GDM1 (cell line): ENCODE results near the gene PTPRN2.
"Not testable (repeated sequence)": the region's sequence is repeated elsewhere in the genome, so short reads cannot be mapped to it uniquely, and the experiment has no call there.

Source experiments
- DNase-seq: peaks from one replicate; lab custom pipeline; 2025; lab: John Stamatoyannopoulos, UW

Gene PTPRN2

DNA sequence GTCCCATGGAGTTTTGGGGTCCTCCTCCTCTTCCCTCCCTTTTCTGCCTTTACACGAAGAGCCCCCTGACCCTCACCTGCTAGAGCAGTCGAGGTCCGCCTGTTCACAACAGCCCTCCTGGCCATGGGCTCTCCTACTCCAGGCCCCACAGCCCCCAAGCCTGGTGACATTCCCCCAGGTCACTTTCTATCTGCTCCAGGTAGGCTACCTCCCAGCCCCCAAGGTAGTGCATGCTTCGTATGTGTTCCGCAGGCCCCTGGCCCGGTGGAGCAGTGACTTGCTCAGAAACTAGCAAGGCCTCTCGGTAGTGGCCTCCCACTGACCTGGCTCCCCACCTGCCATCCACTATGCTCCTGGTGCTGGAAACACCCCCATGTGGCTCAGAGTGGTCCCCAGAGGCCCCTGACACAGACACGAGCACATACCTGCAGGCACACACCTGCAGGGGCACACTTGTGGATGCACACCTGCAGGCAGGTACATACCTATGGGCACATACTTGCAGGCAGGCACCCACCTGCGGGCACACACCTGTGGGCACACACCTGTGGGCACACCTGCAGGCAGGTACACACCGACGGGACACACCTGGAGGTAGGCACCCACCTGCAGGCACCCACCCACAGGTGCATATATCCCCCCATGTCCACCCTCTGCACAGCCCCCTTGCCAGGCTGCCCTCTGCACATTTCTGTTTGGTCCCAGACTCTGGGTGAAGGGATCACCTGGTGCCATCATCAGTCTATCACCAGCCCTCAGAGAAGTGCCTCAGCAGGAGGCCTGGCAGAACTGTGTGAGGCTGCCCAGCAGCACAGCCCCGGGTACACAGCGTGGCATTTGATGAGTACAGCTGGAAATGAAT lies 322.5 kb downstream of the PTPRN2 start:
- DNase-seq: no peak

DNA sequence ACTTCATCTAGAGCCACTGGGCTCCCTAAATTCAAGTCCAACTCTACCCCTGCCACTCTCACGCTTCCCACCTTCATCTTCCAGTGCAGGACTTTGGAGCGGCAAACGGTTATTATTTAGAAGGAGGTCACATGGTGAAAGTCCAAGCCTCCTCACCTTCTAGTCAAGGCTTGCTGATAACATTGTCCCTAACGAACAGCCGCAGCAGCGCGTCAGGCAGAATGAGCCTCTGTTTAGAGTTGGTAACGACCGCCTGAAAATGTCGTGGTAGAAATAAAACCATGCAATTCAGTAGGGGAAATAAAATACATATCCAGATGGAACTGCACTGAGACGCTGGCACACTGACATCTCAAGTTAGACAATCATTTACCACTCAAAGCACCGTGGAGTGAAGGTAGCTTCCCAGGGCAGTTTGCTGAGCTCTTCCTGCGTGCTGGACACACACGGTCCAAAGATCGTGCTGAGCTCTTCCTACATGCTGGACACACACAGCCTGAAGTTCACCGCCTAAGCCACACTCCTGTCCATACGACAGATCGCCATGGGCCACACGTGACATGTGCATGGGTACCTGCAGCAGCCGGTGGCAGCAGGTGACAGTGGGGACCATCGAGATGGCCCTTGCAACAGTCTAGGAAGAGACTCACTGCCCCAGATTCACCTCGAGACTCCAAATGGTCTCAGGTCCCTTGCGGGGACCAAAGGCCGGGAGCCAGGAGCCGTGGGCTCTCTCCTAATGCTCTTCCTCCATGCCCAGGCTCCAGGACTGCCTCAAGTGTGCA lies 323.5 kb downstream of the PTPRN2 start:
- DNase-seq: no peak

DNA sequence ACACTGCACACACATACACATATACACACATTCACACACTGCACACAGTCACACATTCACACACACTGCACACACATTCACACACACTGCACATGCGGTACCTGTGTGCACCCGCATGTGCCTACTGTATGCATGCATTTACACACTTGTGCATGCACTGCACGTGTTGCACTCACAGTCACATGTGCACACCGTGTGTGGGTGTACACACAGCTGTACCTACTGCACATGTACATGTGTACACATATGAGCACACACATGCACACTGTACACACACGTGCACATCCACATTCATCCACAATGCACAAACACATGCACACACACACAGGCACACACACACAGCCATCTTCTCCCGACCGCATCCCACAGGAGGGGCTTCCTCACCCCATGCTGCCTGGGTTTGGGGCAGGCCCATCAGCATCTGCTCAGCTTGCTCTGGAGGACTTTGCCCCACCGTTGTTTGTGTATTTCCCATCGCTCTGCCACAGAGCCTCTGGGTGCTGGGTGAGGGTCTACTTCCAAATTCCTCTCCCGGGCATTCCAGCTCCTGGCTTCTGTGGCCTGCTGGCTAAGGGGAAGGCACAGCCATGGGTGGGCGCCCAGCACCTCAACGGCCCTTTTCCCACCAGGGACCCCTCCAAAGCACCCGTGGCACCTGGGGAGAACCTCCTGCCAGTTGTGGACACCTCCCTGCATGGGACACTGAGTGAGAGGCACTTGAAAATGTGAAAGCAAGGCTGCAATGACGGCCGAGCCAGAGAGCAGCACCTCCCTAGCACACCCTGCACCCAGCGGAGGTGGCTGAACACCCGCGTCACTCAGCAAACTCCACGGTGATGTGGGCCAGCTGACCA lies 324.3 kb downstream of the PTPRN2 start:
- DNase-seq: no peak

DNA sequence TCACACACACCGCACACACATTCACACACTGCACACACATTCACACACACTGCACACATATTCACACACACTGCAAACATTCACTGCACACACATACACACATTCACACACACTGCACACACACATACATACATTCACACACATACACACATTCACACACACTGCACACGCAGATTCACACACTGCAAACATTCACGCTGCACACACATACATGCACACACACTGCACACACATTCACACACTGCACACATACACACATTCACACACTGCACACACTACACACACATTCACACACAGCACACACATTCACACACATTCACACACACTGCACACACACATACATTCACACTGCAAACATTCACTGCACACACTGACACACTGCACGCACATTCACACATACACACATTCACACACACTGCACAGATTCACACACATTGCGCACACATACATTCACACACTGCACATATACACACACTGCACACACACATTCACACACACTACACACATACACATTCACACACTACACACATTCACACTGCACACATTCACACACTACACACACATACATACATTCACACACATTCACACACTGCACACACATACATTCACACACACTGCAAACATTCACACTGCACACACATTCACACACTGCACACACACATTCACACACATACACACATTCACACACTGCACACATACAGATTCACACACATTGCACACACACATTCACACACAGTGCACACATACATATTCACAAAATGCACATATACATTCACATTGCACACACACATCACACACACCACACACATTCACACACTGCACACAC lies 325.1 kb downstream of the PTPRN2 start:
- no peak for DNase-seq

DNA sequence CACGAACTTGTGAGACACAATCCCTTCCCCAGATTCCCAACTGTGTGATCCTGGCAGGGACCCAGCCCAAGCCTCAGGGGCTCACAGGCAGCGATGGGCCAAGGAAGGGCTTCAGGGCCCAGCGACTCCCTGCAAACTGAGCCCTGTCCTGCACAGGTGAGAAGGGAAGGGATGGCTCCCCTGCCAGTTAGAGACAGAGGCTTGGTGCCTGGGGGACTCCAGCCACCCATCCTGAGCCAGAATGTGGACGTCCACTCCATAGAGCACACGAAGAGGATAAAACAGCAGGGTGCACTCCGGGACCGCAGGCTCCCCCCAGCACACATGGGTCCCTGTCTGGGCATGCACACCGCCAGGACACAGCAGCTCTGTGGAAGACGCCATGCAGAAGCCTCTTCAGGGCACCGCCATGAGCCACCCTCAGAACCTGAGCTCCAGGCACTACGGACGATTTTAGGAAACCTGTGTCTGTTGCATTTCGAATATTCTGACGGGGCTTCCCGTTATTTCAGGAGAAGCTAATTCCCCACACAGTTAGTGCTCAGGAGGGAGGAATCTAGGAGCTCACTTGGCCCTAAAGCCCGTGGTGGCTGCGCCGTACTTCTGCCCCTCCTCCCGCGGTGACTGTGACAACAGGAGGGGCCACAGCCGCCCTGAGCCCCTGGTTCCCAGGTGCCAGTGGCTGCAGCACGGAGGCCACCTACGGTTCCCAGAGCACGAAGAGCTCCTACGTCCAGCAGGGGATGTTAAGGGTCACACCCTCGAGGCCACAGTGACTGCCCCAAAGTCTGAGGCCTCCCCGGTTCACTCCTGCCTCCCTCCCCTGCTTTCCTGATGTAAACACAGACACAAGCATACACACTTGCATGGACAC lies 326.0 kb downstream of the PTPRN2 start:
- DNase-seq: no peak

DNA sequence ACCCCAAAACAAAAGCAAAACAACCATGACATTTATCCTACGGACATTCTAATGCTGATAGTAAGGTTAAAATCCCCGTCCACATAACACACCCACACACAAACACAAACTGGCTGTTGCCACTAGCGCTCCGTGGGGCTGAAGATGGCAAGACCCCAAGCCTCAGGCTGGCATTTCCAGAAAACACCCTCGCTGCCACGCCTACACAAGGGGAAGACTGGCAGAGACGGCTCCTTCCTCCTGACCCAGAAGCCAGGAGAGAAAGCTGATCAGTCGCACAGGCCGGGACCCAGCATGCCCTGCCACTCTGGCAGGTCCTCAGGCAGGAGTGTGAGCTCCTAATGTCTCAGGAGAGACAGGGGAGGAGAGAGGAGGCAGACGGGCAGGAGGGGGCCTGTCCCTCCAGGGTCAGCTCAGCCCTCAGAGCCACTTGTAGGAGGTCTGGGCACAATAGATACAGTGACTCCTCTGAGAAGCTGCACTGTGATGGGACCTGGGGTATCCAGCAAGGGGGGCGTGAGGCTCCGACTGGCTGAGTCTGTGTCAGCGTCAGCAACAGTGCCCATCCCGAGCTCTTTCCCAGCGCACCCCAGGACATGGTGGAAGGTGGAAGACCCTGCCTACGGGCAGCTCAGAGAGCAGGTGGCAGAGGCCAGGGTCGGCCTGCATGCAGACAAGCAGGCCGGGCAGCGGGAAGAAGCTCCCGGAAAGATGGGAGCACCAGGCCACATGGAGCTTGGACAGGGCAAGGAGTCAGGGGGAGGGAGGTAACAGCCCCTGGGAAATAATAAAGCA lies 326.9 kb downstream of the PTPRN2 start:
- DNase-seq: no peak

DNA sequence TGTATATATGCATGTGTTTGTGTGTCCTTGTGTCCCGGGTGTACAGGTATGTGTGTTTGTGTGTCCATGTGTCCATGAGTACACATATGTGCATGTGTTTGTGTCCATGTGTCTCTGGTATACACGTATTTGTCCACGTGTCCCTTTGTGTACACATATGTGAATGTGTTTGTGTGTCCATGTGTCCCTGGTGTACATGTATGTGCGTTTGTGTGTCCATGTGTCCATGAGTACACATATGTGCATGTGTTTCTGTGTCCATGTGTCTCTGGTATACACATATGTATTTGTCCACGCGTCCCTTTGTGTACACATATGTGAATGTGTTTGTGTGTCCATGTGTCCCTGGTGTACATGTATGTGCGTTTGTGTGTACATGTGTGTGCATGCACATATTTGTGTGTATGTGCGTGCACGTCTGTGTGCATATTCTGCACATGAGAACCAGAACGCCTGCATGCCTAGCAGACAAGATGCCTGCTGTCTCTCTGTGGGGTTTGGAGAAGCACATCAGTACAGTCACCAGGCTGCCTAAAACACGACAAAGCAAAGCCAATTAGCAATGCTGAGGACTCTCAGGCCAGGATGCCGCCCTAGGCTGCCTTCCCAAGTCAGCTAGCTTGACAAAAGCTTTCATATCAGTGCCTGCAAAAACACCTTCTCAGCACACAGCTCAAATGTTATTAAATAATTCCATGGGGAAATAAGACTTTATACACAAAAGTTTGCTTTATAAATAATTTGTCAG lies 327.8 kb downstream of the PTPRN2 start:
- no peak for DNase-seq

DNA sequence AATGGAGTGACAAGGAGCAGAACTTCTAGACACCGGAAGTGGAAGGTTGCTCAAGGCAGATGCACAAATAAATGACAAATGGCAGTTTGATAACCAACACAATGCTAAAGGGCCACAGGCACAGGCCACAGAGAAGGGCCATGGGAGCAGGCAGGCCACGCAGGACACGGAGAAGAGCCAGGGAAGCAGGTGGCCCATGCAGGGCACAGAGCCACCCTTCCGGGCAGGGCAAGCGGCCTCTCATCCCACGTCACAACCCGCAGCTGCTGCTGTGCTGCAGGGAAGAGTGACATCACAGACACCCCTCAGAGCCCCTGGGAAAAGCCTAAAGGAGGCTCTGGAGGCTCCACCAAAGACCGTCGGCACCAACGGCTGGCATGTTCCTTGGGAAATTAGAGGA lies 328.5 kb downstream of the PTPRN2 start:
- no peak for DNase-seq

DNA sequence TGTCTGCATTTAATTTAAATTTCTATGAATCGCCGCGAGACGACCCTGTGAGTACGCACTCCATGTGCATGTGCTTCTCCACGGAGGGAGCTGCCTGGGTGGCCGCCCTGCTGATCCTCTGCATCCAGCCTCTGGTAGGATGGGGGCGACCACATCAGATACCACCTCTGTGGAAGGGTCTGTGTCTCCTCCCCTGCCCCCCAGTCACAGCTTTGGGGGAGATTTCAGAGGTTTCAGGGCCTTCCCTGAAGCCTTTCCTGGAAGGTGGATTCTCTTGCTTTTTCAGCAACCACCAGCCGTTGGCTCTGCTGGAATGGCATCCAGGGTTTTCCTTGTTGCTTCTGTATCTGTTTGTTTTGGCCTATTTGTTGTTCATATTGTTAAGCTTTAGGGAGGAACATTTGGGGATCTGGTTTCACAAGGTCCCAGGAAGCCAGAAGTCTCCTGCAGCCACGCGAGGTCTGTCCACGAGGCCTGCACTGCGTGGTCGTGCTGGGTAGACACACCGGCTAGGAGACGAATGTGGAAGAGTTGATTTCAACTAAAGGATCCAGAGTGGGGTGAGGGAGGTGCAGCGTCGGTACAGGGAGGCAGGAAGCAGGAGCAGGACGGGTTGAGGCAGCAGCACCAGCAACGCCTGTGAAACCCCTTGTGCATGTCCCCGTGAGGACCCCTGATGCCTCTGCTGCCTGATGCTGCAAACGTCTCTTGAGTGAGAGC lies 329.1 kb downstream of the PTPRN2 start:
- DNase-seq: no peak

DNA sequence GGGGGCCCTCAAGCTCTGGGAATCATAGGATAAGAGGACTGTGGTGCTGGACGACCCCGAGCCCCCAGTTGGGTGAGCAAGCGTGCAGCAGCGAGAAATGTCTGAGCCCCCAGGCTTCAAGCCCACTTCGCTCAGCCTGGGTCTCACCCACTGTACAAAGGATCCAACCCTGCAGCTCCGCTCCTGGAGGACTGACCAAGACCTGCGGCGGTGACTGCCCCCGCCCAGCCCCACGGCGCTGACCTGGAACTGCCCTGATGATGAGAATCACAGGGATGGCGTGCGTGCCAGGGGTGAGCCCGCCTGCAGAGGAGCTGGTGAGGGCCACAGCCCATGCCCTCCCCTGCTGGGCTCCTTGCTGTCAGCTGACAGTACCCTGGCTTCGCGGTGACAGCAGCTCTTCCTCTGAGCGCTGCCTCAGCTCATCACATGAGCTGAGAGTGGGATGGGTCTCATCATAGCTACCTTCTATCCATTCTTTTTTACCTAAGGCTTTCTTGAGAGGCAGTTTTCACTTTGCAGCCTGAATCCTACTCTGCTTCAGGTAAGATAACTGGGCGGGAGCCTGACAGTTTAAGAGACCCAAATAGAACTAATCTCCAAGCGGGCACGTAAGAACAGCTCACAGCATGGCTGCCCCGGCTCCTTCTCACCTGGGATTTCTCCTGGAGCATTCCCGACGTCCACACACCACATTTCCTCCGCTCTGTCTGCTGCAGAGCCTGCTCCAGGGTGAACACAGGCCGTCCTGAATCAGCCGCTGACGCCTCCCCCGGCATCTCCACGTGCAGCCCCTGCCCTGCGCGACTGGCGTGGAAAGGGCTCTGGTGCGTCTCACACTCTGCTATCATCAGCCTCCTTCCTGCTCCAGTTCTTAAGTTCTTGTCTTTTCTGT lies 329.9 kb downstream of the PTPRN2 start:
- no peak for DNase-seq

DNA sequence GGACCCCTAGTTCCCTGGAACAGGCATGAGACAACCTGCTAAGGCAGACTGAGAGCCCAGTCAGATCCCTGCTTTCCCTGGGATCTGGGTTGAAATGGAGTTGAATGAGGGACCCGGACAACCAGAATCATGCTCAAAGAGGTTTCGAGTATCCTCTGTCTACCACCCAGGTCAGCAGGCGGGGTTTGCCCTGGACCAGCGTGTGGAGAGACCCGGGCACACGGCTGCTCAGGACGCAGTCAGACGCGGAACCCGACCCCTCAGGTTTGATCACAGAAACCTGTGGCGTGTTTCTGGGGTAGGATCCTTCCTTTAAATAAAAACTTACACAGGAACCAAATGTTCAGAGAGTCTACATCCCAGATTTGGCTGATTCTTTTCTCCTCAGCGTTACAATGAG lies 330.6 kb downstream of the PTPRN2 start:
- DNase-seq: no peak

DNA sequence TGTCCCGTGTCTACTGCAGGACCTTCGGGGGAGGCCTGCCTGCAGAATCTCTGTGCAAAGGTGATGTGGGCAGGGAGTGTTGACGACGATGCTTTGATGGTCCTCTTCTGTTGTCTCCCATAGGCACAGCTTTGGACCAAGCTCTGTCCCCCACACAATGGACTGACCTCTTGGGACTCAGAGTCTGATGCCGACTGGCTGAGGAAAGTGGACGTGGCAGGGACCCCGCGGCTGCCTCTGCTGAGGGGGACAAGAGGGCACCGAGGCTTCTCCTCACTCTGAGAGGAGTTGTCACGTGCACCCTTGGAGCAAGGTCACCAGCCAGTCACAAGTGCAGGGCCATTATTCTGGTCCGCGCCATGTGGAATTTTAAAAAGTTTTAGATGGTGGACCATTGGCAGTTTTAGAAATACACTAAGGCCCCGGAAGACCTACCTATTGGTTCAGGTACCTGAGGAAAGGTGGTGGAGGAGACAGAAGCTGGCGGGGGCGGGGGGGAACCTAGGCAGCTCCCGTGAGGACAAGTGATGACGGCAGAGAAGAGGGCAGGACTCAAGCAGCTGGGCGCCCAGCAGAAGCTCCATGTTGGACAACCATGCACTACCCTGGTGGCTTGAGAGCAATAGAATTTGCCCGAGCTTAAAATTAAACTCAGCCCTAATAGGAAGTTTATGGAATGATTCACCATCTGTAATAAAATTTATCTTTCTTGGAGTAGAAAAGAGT lies 331.4 kb downstream of the PTPRN2 start:
- DNase-seq: no peak

DNA sequence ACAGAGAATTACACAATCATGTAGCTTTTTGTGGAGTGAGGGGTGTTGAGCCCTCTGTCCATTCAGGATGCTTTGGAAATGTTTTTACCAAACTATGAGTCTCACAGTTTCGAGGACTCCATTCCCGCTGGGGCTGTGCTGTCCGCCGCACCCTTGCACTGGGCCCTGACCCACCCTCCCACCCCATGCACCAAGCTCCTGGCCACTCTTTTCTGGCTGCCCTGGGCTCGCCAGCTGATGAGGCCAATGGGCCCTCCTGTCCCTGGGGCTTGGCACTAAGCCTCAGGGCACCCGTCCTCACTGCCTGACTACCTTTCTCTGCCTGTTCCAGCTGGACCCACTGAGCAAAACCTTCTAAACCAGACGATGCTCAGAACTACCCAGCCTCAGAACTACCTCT lies 332.1 kb downstream of the PTPRN2 start:
- DNase-seq: no peak

DNA sequence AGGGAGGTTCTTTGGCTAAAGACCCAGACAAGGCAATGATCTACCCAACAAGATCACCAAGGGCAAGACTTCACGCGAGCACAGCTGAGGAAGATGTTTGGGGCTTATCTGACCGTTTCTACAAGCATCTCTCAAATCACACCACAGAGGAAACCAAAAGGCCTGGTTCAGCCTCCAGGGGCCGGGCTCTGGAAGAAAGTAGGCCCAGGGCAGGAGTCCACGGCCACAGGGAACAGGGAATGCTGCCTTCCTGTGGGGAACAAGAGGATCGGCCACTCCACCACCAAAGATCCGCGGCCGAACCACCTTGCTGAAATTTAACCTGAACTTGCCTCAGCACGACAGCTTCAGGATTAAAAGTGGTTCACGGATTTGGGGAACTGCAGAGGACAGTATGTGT lies 332.5 kb downstream of the PTPRN2 start:
- no peak for DNase-seq

DNA sequence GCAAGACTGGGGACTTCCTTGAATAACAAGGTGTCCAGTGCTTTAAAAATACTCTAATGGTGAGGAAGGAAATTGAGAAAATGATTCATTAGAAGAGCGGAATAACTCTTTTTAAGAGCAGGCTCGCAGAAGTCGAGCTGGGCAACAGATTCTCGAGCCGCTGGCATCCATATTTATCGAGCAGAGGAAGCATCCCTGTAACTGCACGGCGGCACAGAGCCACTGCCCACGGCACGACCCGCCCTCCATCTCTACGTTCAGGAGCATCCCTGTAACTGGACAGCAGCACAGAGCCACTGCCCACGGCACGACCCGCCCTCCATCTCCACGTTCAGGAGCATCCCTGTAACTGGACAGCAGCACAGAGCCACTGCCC lies 334.0 kb downstream of the PTPRN2 start:
- not testable (repeated sequence) for DNase-seq

DNA sequence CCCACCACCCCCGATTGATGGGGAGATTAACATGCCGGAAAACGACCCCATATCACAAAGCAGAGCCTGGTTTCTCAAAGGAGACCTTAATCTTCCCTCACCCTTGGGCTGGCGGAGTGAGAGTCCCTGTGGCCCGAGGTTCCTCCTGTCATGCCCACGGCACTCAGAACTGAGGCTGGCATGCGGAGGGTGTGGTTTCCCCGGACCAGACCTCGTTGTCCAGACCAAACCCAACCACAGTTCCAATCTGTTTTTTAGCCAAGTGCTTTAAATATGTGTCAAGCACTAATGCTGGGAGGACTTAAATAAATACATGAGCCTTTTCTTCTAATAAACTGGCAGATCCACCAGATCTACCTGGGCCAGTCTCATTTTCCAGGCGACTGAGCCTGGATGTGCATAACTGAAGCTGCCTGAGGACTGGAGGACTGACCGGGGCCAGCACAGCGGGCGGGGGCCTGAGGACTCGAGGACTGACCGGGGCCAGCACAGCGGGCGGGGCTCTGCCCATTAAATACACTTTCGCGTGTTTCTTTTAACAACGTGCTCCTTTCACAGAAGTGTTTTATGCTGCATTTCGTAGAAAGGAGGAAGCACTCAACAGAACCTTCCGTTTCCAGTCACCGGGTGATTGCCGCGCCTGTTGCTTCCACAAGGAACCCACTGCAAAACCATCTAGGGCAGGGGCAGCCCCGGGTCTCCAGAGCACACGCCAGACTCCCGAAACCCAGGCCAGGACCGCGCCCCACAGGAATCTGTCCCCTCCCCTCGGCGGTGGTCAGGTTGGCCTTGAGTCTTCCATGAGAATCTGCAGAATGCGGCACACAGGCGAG lies 334.6 kb downstream of the PTPRN2 start:
- no peak for DNase-seq
